ENCODE data around the gene ELOVL5. TPM values are rescaled to one million over a fixed set of nuclear protein-coding genes. Genes with fewer than 3 reads are reported as not detected.

Gene ELOVL5
- total RNA-seq, 3 donors from 2014 or later, result 89.4 to 115 (median 104) TPM

- no peak for ATAC-seq
- no peaks in the 10 kb centered on the region for H3K9me3 Mint-ChIP-seq
- no peaks in the 10 kb centered on the region for H3K27me3 Mint-ChIP-seq (ENCODE audit: low read depth)
- no peak overlapping the region for H3K4me3 Mint-ChIP-seq
- H3K4me1 Mint-ChIP-seq (ENCODE audit: low read depth), result peaks cover 9% of the 10 kb centered on the region
- H3K36me3 Mint-ChIP-seq (ENCODE audit: insufficient read depth), result no peaks in the 10 kb centered on the region
- DNase-seq, result no peak
Measured at GRCh38 chr6:53369876-53370515, 21.2 kb upstream of the ELOVL5 start.

DNA sequence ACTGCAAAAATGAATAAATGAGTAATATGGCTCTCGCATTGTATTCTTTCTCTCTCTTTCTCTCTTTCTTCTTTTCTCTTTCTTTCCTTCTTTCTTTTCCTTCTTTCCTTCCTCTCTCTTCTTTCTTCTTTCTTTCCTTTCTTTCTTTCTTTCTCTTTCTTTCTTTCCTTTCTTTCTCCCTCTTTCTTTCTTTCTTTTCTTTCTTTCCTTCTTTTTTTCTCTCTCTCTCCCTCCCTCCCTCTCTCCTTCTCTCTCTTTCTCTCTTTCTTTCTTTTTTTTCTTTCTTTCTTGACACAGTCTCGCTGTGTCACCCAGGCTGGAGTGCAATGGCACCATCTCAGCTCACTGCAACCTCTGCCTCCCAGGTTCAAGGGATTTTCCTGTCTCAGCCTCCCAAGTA, 20.3 kb upstream of the ELOVL5 start:
- H3K9me3 Mint-ChIP-seq, result no peaks in the 10 kb centered on the region
- DNase-seq, result no peak

DNA sequence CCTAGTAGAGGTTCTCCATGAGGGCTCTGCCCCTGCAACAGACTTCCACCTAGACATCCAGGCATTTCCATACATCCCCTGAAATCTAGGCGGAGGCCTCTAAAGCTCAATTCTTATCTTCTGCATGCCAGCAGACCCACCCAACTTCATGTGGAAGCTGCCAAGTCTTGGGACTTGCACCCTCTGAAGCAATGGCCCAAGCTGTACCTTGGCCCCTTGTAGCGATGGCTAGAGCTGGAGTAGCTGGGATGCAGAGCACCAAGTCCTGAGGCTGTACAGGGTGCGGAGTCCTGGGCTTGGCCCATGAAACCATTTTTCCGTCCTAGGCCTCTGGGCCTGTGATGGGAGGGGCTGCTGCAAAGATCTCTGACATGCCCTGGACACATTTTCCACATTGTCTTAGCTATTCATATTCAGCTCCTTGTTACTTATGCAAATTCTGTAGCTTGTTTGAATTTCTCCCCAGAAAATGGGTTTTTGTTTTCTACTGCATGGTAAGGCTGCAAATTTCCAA, 17.4 kb upstream of the ELOVL5 start:
- no peak for DNase-seq
- Mint-ChIP-seq H3K27me3 (ENCODE audit: low read depth) (no peaks in the 10 kb centered on the region), H3K4me1 (ENCODE audit: low read depth) (peaks cover 22% of the 10 kb centered on the region), H3K4me3 (no peak overlapping the region), H3K36me3 (ENCODE audit: insufficient read depth) (no peaks in the 10 kb centered on the region), H3K9me3 (no peaks in the 10 kb centered on the region)
- ATAC-seq, result no peak

More for the DNA sequence above, 20.3 kb upstream of the ELOVL5 start:
- no peaks in the 10 kb centered on the region for H3K36me3 Mint-ChIP-seq (ENCODE audit: insufficient read depth)
- ATAC-seq, result no peak
- H3K27me3 Mint-ChIP-seq (ENCODE audit: low read depth), result no peaks in the 10 kb centered on the region
- peaks cover 9% of the 10 kb centered on the region for H3K4me1 Mint-ChIP-seq (ENCODE audit: low read depth)
- no peak overlapping the region for H3K4me3 Mint-ChIP-seq

DNA sequence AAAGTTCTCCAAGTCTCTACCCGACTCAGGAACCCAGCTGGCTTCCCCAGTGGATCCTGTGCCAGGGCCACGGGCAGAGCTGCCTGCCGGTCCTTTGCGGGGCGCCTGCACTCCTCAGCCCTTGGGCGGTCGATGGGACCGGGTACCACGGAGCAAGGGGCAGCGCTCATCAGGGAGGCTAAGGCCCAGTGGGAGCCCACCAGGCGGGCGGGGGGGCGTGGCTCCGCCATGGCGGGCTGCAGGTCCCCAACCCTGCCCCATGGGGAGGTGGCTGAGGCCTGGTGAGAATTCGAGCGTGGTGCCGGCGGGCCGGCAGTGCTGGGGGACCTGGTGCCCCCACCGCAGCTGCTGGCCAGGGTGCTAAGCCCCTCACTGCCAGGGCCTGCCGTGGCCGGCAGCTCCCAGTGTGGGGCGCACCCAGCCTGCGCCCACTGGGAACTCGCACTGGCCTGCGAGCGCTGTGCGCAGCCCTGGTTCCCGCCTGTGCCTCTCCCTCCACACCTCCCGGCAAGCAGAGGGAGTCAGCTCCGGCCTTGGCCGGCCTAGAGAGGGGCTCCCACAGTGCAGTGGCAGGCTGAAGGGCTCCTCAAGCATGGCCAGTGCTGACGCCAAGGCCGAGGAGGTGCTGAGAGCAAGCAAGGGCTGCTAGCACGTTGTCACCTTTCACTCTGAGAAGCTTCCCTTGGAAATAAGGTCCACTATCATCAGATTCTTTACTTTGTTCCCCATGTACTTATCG, 14.8 kb upstream of the ELOVL5 start:
- H3K36me3 Mint-ChIP-seq (ENCODE audit: insufficient read depth), result no peaks in the 10 kb centered on the region
- peaks cover 35% of the 10 kb centered on the region for H3K4me1 Mint-ChIP-seq (ENCODE audit: low read depth)

GRCh38 chr6:53361549-53362031, 12.8 kb upstream of the ELOVL5 start:
- H3K36me3 Mint-ChIP-seq (ENCODE audit: insufficient read depth), result no peaks in the 10 kb centered on the region

More for the DNA sequence above, 14.8 kb upstream of the ELOVL5 start:
- Mint-ChIP-seq H3K27me3 (ENCODE audit: low read depth) (no peaks in the 10 kb centered on the region), H3K9me3 (no peaks in the 10 kb centered on the region), H3K4me3 (no peak overlapping the region)
- DNase-seq, result no peak
- ATAC-seq, result no peak

DNA sequence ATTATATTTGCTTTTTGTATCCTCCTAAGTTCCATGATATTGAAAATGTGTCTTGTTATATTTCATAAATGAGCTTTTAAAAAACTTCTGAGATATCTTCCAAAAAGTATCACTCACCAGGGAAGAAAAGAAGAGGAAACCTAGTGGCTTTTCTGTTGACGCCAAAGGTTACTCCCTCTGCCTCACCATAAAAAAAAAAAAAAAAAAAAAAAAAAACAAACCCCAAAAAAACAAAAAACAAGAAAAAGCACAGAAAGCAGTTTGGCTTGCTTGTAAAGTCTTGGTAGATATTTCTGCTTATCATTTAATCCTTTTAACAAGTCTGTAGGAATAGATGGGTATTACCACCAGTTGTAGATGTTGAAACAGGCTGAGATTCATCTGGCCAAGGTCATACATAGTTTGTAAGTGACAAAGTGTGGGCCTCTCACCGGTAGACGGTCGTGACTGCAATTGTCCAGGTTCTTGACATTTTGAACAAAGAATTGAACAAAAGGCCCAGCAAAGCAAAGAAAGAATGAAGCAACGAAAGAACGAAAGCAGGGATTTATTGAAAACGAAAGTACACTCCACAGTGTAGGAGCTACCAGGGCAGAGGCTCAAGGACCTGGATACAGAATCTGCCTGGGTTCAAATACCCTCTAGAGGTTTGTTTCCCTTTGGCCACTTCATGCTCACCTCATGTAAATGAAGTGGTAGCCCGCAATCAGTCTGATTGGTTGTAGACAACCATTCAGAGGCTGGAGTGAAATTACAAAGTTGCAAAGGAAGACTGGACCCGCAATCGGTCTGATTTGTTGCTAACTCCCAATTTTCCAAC, 11.6 kb upstream of the ELOVL5 start:
- no peaks in the 10 kb centered on the region for H3K36me3 Mint-ChIP-seq (ENCODE audit: insufficient read depth)
- H3K27me3 Mint-ChIP-seq (ENCODE audit: low read depth), result no peaks in the 10 kb centered on the region
- H3K9me3 Mint-ChIP-seq, result no peaks in the 10 kb centered on the region
- DNase-seq (no peak), ATAC-seq (no peak)
- peak overlapping the region; percentile 88 for H3K4me3 Mint-ChIP-seq
- H3K4me1 Mint-ChIP-seq (ENCODE audit: low read depth), result peaks cover 44% of the 10 kb centered on the region

More at GRCh38 chr6:53361549-53362031, 12.8 kb upstream of the ELOVL5 start:
- Mint-ChIP-seq H3K4me1 (ENCODE audit: low read depth) (peaks cover 44% of the 10 kb centered on the region), H3K27me3 (ENCODE audit: low read depth) (no peaks in the 10 kb centered on the region), H3K4me3 (peak overlapping the region; percentile 35), H3K9me3 (no peaks in the 10 kb centered on the region)
- ATAC-seq (peak; percentile 31 to 51), DNase-seq (peak; percentile 16)

DNA sequence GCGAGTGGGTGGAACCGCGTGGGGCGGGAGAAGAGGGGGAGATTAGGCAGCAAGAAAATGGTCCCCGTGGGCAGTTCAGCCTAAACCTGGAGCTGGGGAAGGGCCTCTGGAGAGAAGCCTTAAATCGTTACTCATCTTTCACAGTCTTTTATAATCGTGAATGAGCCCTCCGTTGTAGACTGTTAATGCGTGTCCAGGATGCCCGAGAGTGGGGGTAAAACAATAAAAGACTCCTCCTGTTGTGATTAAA, 11.0 kb upstream of the ELOVL5 start:
- peaks cover 44% of the 10 kb centered on the region for H3K4me1 Mint-ChIP-seq (ENCODE audit: low read depth)
- no peaks in the 10 kb centered on the region for H3K27me3 Mint-ChIP-seq (ENCODE audit: low read depth)
- H3K9me3 Mint-ChIP-seq, result no peaks in the 10 kb centered on the region
- DNase-seq, result no peak
- ATAC-seq, result peak; percentile 2 to 7
- H3K36me3 Mint-ChIP-seq (ENCODE audit: insufficient read depth), result no peaks in the 10 kb centered on the region
- H3K4me3 Mint-ChIP-seq, result peak overlapping the region; percentile 88

- no peaks in the 10 kb centered on the region for H3K9me3 Mint-ChIP-seq
- ATAC-seq (peak; percentile 96 to 98), DNase-seq (peak; percentile 82)
- H3K36me3 Mint-ChIP-seq (ENCODE audit: insufficient read depth), result no peaks in the 10 kb centered on the region
- peaks cover 44% of the 10 kb centered on the region for H3K4me1 Mint-ChIP-seq (ENCODE audit: low read depth)
- H3K4me3 Mint-ChIP-seq, result peak overlapping the region; percentile 88
- no peaks in the 10 kb centered on the region for H3K27me3 Mint-ChIP-seq (ENCODE audit: low read depth)
Measured at GRCh38 chr6:53359095-53359842, 10.5 kb upstream of the ELOVL5 start.

DNA sequence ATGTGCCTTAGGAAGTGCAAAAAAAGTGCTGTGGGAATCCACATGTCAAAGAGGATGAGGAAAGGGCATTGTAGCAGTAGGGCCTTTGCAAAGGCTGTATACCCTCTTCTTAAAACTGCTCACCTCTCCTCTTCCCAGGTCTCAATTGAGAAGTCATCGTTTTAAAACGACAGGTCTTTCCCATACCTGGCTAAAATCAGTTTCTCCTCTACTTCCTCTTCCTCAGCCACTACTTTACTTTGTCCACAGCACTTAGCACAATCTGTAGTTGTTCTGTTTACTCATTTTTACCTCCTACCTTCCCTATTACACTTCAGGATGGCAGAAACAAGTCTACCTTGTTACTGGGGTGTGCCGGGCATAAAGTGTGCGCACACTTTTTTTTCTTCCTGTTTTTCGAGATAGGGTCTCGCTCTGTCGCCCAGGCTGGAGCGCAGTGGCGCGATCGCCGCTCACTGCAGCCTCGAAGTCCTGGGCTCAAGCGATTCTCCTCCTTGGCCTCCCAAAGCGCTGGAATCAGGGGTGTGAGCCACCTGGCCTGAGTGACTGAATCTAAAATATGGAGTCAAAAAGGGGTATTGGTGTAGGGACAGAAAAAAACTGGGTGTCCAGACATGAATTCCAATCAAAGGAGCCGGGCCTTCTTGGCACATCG, 9.8 kb upstream of the ELOVL5 start:
- no peak for DNase-seq
- Mint-ChIP-seq H3K36me3 (ENCODE audit: insufficient read depth) (no peaks in the 10 kb centered on the region), H3K9me3 (no peaks in the 10 kb centered on the region), H3K27me3 (ENCODE audit: low read depth) (no peaks in the 10 kb centered on the region), H3K4me1 (ENCODE audit: low read depth) (peaks cover 44% of the 10 kb centered on the region), H3K4me3 (peak overlapping the region; percentile 88)
- ATAC-seq, result peak in 1 of 2 donors; percentile 0

- Mint-ChIP-seq H3K4me1 (ENCODE audit: low read depth) (peaks cover 44% of the 10 kb centered on the region), H3K36me3 (ENCODE audit: insufficient read depth) (no peaks in the 10 kb centered on the region), H3K9me3 (no peaks in the 10 kb centered on the region), H3K27me3 (ENCODE audit: low read depth) (no peaks in the 10 kb centered on the region), H3K4me3 (peak overlapping the region; percentile 19)
- no peak for ATAC-seq
- DNase-seq, result no peak
Measured at GRCh38 chr6:53357576-53358360, 9.0 kb upstream of the ELOVL5 start.

DNA sequence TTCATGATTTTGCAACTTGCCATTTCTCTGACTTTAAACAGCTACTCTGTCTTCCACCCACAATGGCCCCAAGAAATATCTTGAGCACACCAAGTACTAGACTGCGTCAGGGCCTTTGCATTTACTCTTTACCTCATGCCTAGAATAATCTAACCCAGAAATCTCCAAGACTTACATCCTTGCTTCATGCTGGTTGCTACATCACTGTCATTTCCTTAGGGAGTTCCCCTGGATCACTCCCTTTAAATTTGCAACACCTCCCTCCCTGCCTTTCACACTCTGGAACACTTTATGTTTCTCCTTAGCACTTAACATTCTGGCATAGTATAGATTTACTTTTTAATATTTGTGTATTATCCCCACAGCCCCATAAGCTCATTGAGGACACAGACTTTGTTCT, 4.9 kb upstream of the ELOVL5 start:
- no peak for DNase-seq
- Mint-ChIP-seq H3K4me1 (ENCODE audit: low read depth) (peaks cover 18% of the 10 kb centered on the region), H3K4me3 (no peak overlapping the region), H3K27me3 (ENCODE audit: low read depth) (no peaks in the 10 kb centered on the region), H3K9me3 (no peaks in the 10 kb centered on the region), H3K36me3 (ENCODE audit: insufficient read depth) (no peaks in the 10 kb centered on the region)
- ATAC-seq, result no peak

DNA sequence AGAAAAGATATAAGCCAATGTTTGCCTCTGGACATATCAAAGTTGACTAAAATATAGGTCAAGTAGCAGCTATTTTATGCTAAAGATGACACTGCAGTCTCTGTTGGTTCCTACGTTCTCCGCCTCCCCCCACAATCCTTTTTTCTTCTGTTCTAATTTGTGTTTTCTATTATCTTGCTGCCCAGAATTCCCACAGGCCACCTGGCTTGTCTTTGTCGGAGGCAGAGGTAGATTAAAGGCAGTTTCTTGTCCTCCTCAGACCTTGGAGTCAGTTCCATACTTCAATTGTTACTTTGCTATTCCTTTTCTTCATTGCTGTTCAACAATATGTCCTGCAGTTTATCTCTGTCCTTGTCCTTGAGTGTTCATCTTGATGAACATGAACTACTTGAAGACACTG, 3.6 kb upstream of the ELOVL5 start:
- no peak overlapping the region for H3K4me3 Mint-ChIP-seq
- H3K4me1 Mint-ChIP-seq (ENCODE audit: low read depth), result peaks cover 7% of the 10 kb centered on the region
- ATAC-seq (no peak), DNase-seq (no peak)
- H3K36me3 Mint-ChIP-seq (ENCODE audit: insufficient read depth), result no peaks in the 10 kb centered on the region
- H3K9me3 Mint-ChIP-seq, result no peaks in the 10 kb centered on the region
- H3K27me3 Mint-ChIP-seq (ENCODE audit: low read depth), result no peaks in the 10 kb centered on the region

DNA sequence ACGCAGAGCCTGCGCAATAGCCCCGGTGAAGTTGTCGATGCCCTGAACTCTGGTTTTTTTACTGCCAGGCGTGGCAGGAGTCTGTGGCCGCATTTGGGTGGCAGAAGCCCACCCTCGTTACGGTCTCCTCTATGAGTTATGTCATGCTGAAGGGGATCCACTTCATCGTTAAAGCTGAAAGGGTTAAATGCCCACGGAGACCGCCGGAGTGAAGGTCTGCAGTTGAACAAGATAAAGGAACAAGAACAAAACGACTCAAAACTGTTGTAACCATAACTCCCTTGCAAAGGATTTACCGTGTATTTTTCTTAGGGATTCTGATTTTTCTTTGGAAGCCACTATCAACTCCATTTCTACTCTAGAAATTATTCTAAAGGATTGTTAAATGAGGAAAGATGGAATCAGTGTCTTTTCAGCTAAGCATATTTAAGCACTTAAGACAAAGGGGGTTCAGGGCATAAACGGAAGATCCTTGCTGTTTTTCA, 501 bp upstream of the ELOVL5 start:
- Mint-ChIP-seq H3K36me3 (ENCODE audit: insufficient read depth) (peaks cover 14% of the 10 kb centered on the region), H3K27me3 (ENCODE audit: low read depth) (no peaks in the 10 kb centered on the region), H3K9me3 (no peaks in the 10 kb centered on the region), H3K4me3 (peak overlapping the region; percentile 96), H3K4me1 (ENCODE audit: low read depth) (peaks cover 38% of the 10 kb centered on the region)
- ATAC-seq, result no peak
- DNase-seq, result no peak

Data from activated T-cell treated with anti-CD3 and anti-CD28 coated beads, Interleukin-2, amount 50 U/mL, for 4 hours (primary cell).